ENCODE measurements around the gene TPM3.

The TPM3 gene

DNA sequence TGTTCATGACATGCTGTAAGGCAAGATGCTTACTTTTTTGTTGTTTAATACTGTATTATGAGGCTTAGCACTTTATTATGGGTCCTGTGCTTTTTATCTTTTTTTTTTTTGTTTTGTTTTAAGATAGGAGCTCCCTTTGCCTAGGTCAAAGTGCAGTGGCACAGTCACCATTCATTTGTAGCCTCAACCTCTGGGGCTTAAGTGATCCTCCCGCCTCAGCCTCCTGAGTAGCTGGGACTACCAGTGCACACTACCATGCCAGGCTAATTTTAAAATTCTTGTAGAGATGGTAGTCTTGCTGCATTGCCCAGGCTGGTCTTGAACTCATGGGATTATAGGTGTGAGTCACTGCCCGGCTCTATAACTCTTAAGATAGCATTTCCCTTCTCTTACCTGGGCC is 33.5 kb upstream of the TPM3 start:
- TF ChIP-seq, protein P1, sequence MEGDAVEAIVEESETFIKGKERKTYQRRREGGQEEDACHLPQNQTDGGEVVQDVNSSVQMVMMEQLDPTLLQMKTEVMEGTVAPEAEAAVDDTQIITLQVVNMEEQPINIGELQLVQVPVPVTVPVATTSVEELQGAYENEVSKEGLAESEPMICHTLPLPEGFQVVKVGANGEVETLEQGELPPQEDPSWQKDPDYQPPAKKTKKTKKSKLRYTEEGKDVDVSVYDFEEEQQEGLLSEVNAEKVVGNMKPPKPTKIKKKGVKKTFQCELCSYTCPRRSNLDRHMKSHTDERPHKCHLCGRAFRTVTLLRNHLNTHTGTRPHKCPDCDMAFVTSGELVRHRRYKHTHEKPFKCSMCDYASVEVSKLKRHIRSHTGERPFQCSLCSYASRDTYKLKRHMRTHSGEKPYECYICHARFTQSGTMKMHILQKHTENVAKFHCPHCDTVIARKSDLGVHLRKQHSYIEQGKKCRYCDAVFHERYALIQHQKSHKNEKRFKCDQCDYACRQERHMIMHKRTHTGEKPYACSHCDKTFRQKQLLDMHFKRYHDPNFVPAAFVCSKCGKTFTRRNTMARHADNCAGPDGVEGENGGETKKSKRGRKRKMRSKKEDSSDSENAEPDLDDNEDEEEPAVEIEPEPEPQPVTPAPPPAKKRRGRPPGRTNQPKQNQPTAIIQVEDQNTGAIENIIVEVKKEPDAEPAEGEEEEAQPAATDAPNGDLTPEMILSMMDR (IDR thresholded peaks at IDR 0.05; ENCODE audit: control insufficient read depth, insufficient read depth, low read depth, low read length, missing control alignments): no peak
- no peak for DNase-seq (ENCODE audit: low read depth)
- H3K4me3 ChIP-seq (ENCODE audit: control insufficient read depth, low read depth, low read length): no peak overlapping the region

DNA sequence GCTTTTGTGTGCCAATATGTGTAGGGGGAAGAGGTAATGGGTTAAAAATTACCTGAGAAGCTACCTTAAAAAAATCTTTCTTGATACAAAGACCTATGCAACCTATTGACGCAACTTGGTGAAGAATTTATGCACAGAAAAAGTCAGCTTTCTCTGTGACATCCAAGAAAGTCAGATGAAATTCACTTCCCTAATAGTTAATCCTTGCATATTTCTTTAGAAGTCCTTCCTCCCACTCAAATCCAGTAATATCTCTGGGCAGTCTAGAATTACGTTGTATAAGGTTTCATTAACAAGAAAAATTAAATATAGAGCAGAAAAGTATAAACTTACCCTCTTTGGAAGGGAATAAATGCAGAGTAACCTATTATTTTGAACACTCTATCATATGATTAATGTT is 31.7 kb upstream of the TPM3 start:
- TF ChIP-seq, protein P1 (IDR thresholded peaks at IDR 0.05; ENCODE audit: control insufficient read depth, insufficient read depth, low read depth, low read length, missing control alignments): no peak
- no peak for DNase-seq (ENCODE audit: low read depth)
- H3K4me3 ChIP-seq (ENCODE audit: control insufficient read depth, low read depth, low read length): no peak overlapping the region

DNA sequence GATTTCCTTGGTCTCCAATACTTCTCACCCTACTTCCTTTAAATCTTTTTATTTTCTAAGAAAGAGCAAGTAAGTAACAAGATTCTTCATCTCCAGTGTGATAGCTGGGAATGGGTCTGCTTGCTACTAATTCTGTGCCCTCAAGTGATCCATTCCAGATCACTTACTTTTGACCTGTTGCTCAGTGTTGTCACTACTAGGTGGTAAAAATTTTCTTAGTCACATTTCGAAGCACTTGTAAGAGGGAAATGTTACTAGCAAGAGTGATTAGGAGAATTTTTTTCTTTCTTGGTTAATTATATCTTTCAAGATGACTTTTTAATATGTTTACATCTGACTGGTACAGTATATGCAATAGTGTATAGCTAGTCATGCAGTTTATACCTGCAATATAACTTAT is 31.0 kb upstream of the TPM3 start:
- TF ChIP-seq, protein P1 (IDR thresholded peaks at IDR 0.05; ENCODE audit: control insufficient read depth, insufficient read depth, low read depth, low read length, missing control alignments): no peak
- no peak for DNase-seq (ENCODE audit: low read depth)
- no peak overlapping the region for H3K4me3 ChIP-seq (ENCODE audit: control insufficient read depth, low read depth, low read length)

DNA sequence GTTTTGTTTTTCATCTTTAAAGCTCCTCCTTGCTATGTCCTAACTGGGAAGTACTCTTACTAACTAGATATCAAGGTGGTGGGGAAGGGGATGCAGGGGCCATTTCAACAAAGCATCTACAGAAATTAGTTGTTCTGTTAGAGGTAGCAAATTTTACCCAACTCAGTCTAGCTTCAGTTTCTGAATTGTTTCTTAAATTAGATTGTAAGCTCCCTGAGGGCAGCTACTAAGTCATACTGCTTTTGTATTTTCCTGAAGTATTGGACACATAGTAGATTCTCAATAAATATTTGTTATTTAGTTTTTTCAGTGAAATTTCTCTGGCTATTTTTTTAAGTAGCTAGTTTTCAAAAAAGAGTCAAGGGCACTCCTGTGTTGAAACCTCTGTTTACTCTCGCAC is 30.6 kb upstream of the TPM3 start:
- DNase-seq (ENCODE audit: low read depth): no peak
- TF ChIP-seq, protein P1 (IDR thresholded peaks at IDR 0.05; ENCODE audit: control insufficient read depth, insufficient read depth, low read depth, low read length, missing control alignments): no peak
- peak overlapping the region; percentile 78 for H3K4me3 ChIP-seq (ENCODE audit: control insufficient read depth, low read depth, low read length)

DNA sequence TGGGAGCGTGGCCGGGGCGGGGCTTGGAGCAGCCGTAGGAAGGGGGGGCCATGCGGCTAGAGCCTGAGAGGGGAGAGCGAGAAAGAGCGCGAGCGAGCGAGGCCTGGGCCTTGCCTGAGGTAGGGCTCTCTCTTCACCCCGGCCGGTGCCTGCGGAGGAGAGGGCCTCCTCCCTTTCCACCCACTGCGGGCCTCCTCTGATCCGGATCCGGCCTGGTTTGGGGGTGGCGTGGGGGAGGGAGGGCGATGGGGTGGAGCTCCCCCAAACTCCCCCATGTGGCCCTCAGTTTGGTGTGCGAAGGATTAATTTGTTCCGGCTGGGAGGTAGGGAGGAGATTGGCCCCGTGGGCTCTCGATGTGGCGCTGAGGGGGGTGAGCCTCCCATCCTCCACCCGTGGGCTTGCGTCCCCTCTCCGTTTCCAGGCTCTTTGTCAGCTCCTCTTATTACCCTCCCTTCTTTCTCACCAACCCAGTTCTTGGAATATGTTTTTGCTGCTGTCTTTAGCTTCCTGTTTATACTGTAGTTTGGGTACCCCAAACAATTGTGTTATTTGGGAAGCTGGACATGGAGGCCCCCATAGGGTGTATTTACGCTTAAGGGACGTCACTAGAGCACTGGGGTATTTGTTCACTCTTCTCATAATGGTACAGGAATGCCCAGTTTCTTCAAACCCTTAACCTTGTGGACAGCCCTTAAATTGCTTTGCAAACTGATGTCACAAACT is 29.5 kb upstream of the TPM3 start:
- H3K4me3 ChIP-seq (ENCODE audit: control insufficient read depth, low read depth, low read length): peak overlapping the region; percentile 78
- TF ChIP-seq, protein P1 (IDR thresholded peaks at IDR 0.05; ENCODE audit: control insufficient read depth, insufficient read depth, low read depth, low read length, missing control alignments): no peak
- DNase-seq (ENCODE audit: low read depth): no peak

DNA sequence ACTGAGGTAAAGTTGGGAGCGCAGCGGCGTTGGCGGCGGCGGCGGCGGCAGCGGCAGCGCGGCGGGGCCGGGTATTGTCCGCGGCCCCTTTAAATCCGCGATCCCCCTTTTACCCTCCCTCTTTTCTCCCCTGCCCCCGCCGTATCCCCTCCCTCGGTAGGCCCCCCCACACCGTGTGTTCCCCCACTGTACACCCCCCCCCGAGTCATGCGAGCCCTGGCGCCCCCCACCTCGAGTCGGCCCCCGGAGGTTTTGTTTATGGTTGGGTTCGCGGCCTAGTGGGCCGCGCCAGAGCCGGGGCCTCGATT is 29.0 kb upstream of the TPM3 start:
- no peak for DNase-seq (ENCODE audit: low read depth)
- peak overlapping the region; percentile 78 for H3K4me3 ChIP-seq (ENCODE audit: control insufficient read depth, low read depth, low read length)
- TF ChIP-seq, protein P1 (IDR thresholded peaks at IDR 0.05; ENCODE audit: control insufficient read depth, insufficient read depth, low read depth, low read length, missing control alignments): no peak

All from AG09309 (cell line).